B cell (primary cell): ENCODE measurements around the gene PHLDB1. TPM values are rescaled to one million over a fixed set of nuclear protein-coding genes. Genes with fewer than 3 reads are reported as not detected.

Source experiments
- ATAC-seq: fragments of 200-7000 bp; cut with Tn5 transposase; one replicate; pipeline ENCODE4 v1.10.0; 2021; ENCODE audit warnings: low read depth, mild to moderate bottlenecking, moderate number of reproducible peaks, moderate library complexity
- CTCF ChIA-PET: fragments of 350-600 bp; sonication (Branson Sonifier 250); formaldehyde crosslinking; loops from one replicate; lab custom pipeline; 2021; ENCODE audit warnings: antibody characterized with exemption, inconsistent platforms; lab: Charles Lee
- POLR2A ChIA-PET: fragments of 350-600 bp; sonication (Branson Sonifier 250); formaldehyde crosslinking; loops from one replicate; lab custom pipeline; 2021; ENCODE audit warnings: antibody characterized with exemption; lab: Charles Lee
- DNase-seq: peaks from one replicate; pipeline ENCODE4 v3.0.0; 2013
- H2AFZ ChIP-seq: 2 replicates; pipeline ENCODE4 v1.6.1; 2012; ENCODE audit warnings: mild to moderate bottlenecking, low read depth, low read length; ENCODE audit not compliant: insufficient read depth, poor library complexity, severe bottlenecking
- H3K27ac ChIP-seq, 2 donors: 1 replicate in 1 of 2; 2 replicates in 1 of 2; pipeline ENCODE4 v1.5.1; 2012 to 2013; ENCODE audit warnings: low read length in 2 of 2, mild to moderate bottlenecking in 2 of 2, moderate library complexity in 1 of 2
- H3K27me3 ChIP-seq, 4 experiments: fragments of 200-600 bp in 1 of 4; sonication (generic) in 1 of 4; replicated peaks in 1 of 4; 1 replicate in 2 of 4; 2 replicates in 2 of 4; pipeline versions ENCODE4 v1.6.1 to v1.7.0; 2013 to 2016; ENCODE audit warnings: low read length in 3 of 4, mild to moderate bottlenecking in 2 of 4, mixed read lengths in 1 of 4, moderate library complexity in 1 of 4; ENCODE audit not compliant: insufficient read depth in 4 of 4, control insufficient read depth in 3 of 4; ENCODE audit errors: control extremely low read depth in 1 of 4
- H3K36me3 ChIP-seq, 2 experiments: replicated peaks in 1 of 2; 1 replicate in 1 of 2; 2 replicates in 1 of 2; pipeline versions ENCODE4 v1.6.1 to v1.7.1; 2013; ENCODE audit warnings: low read length in 1 of 2; ENCODE audit not compliant: insufficient read depth in 2 of 2, control insufficient read depth in 1 of 2; ENCODE audit errors: control extremely low read depth in 1 of 2, extremely low read depth in 1 of 2
- H3K4me1 ChIP-seq, 2 donors: fragments of 200-600 bp in 1 of 2; sonication (generic) in 1 of 2; 1 replicate in 1 of 2; 2 replicates in 1 of 2; pipeline versions ENCODE4 v1.5.1 to v1.6.1; 2013 to 2017; ENCODE audit warnings: low read length in 2 of 2; ENCODE audit not compliant: control insufficient read depth in 2 of 2, insufficient read depth in 2 of 2
- H3K4me2 ChIP-seq: replicated peaks from 2 replicates; pipeline ENCODE3; 2012; ENCODE audit warnings: mild to moderate bottlenecking, low read depth, low read length; ENCODE audit not compliant: poor library complexity, severe bottlenecking
- H3K4me3 ChIP-seq, 5 experiments: fragments of 200-600 bp in 1 of 5; sonication (generic) in 1 of 5; 1 replicate in 3 of 5; 2 replicates in 2 of 5; pipeline versions ENCODE4 v1.5.1 to v1.7.0; 2011 to 2016; ENCODE audit warnings: low read length in 4 of 5, mild to moderate bottlenecking in 4 of 5, low read depth in 2 of 5, control low read depth in 1 of 5, moderate library complexity in 1 of 5; ENCODE audit not compliant: insufficient read depth in 1 of 5; ENCODE audit errors: control extremely low read depth in 1 of 5, extremely low read depth in 1 of 5
- H3K79me2 ChIP-seq: fragments of 200-600 bp; sonication (generic); one replicate; pipeline ENCODE4 v1.6.0; 2016; ENCODE audit warnings: low read length; ENCODE audit not compliant: control insufficient read depth, insufficient read depth
- H3K9ac ChIP-seq: fragments of 200-600 bp; sonication (generic); 2 replicates; pipeline ENCODE4 v1.6.1; 2017; ENCODE audit warnings: mild to moderate bottlenecking, low read length, moderate library complexity
- H3K9me3 ChIP-seq, 3 donors: one replicate each; pipeline versions ENCODE4 v1.6.1 to v1.7.1; 2013; ENCODE audit warnings: low read length in 2 of 3; ENCODE audit not compliant: control insufficient read depth in 2 of 3, insufficient read depth in 1 of 3; ENCODE audit errors: control extremely low read depth in 1 of 3
- H4K20me1 ChIP-seq: 2 replicates; pipeline ENCODE4 v1.6.0; 2012; ENCODE audit warnings: mild to moderate bottlenecking, low read length; ENCODE audit not compliant: insufficient read depth, control insufficient read depth, poor library complexity, severe bottlenecking
- H3K27ac Mint-ChIP-seq: one replicate; pipeline ENCODE4 v1.8.0; 2021; ENCODE audit warnings: mixed read lengths
- H3K27me3 Mint-ChIP-seq: one replicate; pipeline ENCODE4 v1.8.0; 2021; ENCODE audit warnings: mixed read lengths
- H3K4me1 Mint-ChIP-seq: one replicate; pipeline ENCODE4 v1.8.0; 2021; ENCODE audit warnings: mixed read lengths
- H3K4me3 Mint-ChIP-seq: one replicate; pipeline ENCODE4 v1.8.0; 2021; ENCODE audit warnings: mixed read lengths
- H3K9me3 Mint-ChIP-seq: one replicate; pipeline ENCODE4 v1.8.0; 2022; ENCODE audit warnings: mixed read lengths; ENCODE audit not compliant: insufficient read depth
- EZH2 ChIP-seq: IDR thresholded peaks from 2 replicates; pipeline ENCODE4 v1.6.1; 2012; ENCODE audit warnings: borderline replicate concordance, low read depth, mild to moderate bottlenecking, moderate library complexity, low read length; ENCODE audit not compliant: insufficient read depth, poor library complexity, severe bottlenecking
- WGBS: methylation state at CpG from one replicate; pipeline ENCODE4 v1.1.5; 2013; ENCODE audit warnings: missing lambda C conversion rate; ENCODE audit not compliant: insufficient coverage; 5-methylcytosine and 5-hydroxymethylcytosine counted together
- intact Hi-C: fragments of 100-400 bp; cut with micrococcal nuclease; formaldehyde crosslinking; loops from one replicate; pipeline ENCODE4 v1.10.0; 2022
- polyA plus RNA-seq: library from polyadenylated mRNA; depleted of rRNA; stranded (reverse); fragments of >200 nt; gene quantifications from 2 replicates; pipeline ENCODE4 v1.2.3, GENCODE V29; 2012
- total RNA-seq, 2 donors: library from RNA; stranded (reverse); fragments of 120-200 nt in 1 of 2; gene quantifications; 1 replicate in 1 of 2; 2 replicates in 1 of 2; pipeline versions ENCODE4 v1.2.3 to v1.2.4, GENCODE V29; 2013 to 2022
- TF ChIP-seq, protein P1 (sequence below): fragments of 200-600 bp; IDR thresholded peaks from one replicate; pipeline ENCODE4 v1.8.0; 2022; ENCODE audit warnings: antibody characterized with exemption, mild to moderate bottlenecking

The PHLDB1 gene
- total and polyA plus RNA-seq, 2 donors (not counting 1 experiment from before 2014, with no cell fraction given) = 0.46 to 2.4 TPM

DNA sequence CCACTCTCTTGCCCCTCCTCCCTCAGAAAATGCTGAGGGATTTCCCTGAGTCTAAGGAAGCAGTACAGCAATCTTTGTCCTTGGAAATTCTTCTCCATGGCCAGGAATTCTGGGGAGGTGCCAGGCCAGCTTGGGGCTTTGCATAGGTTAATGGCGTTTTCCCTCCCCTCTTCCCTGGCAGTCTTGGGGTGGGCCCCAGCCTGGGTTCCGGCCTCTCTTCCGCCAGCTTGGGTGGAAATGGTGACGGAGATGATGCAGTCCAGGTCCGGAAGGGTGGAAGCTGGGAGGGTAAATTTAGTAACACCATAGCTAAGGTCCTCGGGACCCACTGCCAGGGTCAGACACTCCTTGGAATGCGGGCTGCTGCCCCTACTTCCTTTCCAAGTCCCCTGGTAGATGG, 5.0 kb downstream of the PHLDB1 start:
- ChIA-PET CTCF (interaction anchor here (1.0 to 2.5 kb wide), 5 partner anchors 12 to 40 kb away, joined by 3 to 8 read pairs (median 5); partner anchors contain the start of gene ARCN1), POLR2A (interaction anchor here (0.7 kb wide), 1 partner anchor 11 kb away, joined by 3 read pairs; no protein-coding TSS in a partner anchor)
- Histone ChIP-seq H3K27me3 (peaks cover 0 to 56% (median 23%) of the 10 kb centered on the region in 4 experiments), H3K27ac (no peak overlapping the region), H3K79me2 (no peaks in the 10 kb centered on the region), H3K9ac (no peak overlapping the region), H3K4me1 (peaks cover 26 to 38% of the 10 kb centered on the region in 2 donors), H3K9me3 (peaks cover 0 to 12% (median 0%) of the 10 kb centered on the region in 3 donors), H2AFZ (no peak overlapping the region), H4K20me1 (no peaks in the 10 kb centered on the region), H3K4me2 (no peak overlapping the region), H3K36me3 (no peaks in the 10 kb centered on the region), H3K4me3 (no peak overlapping the region)
- intact Hi-C loops = no loop called here
- H3K27me3 Mint-ChIP-seq = peaks cover 28% of the 10 kb centered on the region
- no peak for TF ChIP-seq EZH2
- TF ChIP-seq, protein P1, sequence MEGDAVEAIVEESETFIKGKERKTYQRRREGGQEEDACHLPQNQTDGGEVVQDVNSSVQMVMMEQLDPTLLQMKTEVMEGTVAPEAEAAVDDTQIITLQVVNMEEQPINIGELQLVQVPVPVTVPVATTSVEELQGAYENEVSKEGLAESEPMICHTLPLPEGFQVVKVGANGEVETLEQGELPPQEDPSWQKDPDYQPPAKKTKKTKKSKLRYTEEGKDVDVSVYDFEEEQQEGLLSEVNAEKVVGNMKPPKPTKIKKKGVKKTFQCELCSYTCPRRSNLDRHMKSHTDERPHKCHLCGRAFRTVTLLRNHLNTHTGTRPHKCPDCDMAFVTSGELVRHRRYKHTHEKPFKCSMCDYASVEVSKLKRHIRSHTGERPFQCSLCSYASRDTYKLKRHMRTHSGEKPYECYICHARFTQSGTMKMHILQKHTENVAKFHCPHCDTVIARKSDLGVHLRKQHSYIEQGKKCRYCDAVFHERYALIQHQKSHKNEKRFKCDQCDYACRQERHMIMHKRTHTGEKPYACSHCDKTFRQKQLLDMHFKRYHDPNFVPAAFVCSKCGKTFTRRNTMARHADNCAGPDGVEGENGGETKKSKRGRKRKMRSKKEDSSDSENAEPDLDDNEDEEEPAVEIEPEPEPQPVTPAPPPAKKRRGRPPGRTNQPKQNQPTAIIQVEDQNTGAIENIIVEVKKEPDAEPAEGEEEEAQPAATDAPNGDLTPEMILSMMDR = no peak
- no peak overlapping the region for H3K27ac Mint-ChIP-seq
- H3K4me3 Mint-ChIP-seq = no peak overlapping the region
- WGBS = no CpG with 5 or more reads among the region's 7 CpGs
- no peaks in the 10 kb centered on the region for H3K9me3 Mint-ChIP-seq
- DNase-seq = no peak
- ATAC-seq = no peak
- peaks cover 21% of the 10 kb centered on the region for H3K4me1 Mint-ChIP-seq

DNA sequence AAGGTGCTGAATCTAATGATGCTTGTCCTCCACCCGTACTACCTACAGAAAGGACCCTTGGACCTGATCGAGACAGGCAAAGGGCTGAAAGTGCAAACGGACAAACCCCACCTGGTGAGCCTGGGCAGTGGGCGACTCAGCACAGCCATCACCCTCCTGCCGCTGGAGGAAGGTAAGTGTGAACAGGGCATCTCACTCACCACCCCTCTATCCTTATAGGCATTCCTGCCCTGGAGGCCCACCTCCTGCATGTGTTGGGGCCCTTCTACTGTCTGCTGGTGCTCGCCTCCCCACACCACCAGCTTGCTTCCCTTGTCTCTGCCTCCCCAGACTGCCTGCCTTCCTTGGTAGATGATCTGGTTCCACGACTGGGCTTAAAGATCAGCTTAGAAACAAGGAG, 7.1 kb downstream of the PHLDB1 start:
- Histone ChIP-seq H3K4me2 (no peak overlapping the region), H3K27me3 (peaks cover 0 to 41% (median 20%) of the 10 kb centered on the region in 4 experiments), H3K9ac (no peak overlapping the region), H3K79me2 (no peaks in the 10 kb centered on the region), H3K27ac (no peak overlapping the region), H4K20me1 (no peaks in the 10 kb centered on the region), H2AFZ (no peak overlapping the region), H3K9me3 (peaks cover 0 to 2% (median 0%) of the 10 kb centered on the region in 3 donors), H3K4me1 (peaks cover 15 to 17% of the 10 kb centered on the region in 2 donors), H3K36me3 (no peaks in the 10 kb centered on the region), H3K4me3 (no peak overlapping the region)
- ATAC-seq (no peak), DNase-seq (no peak)
- Mint-ChIP-seq H3K4me3 (no peak overlapping the region), H3K9me3 (no peaks in the 10 kb centered on the region), H3K4me1 (peaks cover 11% of the 10 kb centered on the region), H3K27me3 (peaks cover 28% of the 10 kb centered on the region), H3K27ac (no peak overlapping the region)
- intact Hi-C loops = no loop called here
- ChIA-PET POLR2A (no interaction called here), CTCF (interaction anchor here (2.1 kb wide), 1 partner anchor 42 kb away, joined by 7 read pairs; the partner anchor contains the start of gene ARCN1)
- WGBS = 100% methylated on average over 3 of the region's 7 CpGs
- TF ChIP-seq, protein P1 = no peak
- no peak for TF ChIP-seq EZH2
